ENCODE results near the gene LRRC17.

Gene LRRC17

GRCh38 chr7:102874966-102875365, 37.8 kb upstream of the LRRC17 start:
- Histone ChIP-seq H3K4me3 (ENCODE audit: insufficient read length, low read depth) (no peak overlapping the region), H3K27me3 (ENCODE audit: insufficient read depth, insufficient read length) (no peaks in the 10 kb centered on the region), H3K4me1 (ENCODE audit: insufficient read depth, insufficient read length) (no peaks in the 10 kb centered on the region), H3K9me3 (ENCODE audit: insufficient read depth, low read length) (no peaks in the 10 kb centered on the region), H3K36me3 (ENCODE audit: insufficient read depth, insufficient read length, low read length) (no peaks in the 10 kb centered on the region), H3K9ac (ENCODE audit: insufficient read length, low read depth) (no peak overlapping the region)
- TF ChIP-seq SUZ12 (IDR thresholded peaks at IDR 0.05; ENCODE audit: extremely low read depth, insufficient read depth, insufficient read length) (no peak), ZNF274 (IDR thresholded peaks at IDR 0.05; ENCODE audit: low read depth, low read length) (no peak), YY1 (IDR thresholded peaks at IDR 0.05; ENCODE audit: insufficient read depth, insufficient read length) (no peak)
- DNase-seq (ENCODE audit: low read depth, low spot score) = no peak

- H3K9me3 ChIP-seq (ENCODE audit: insufficient read depth, low read length) = no peaks in the 10 kb centered on the region
- no peaks in the 10 kb centered on the region for H3K36me3 ChIP-seq (ENCODE audit: insufficient read depth, insufficient read length, low read length)
- H3K27me3 ChIP-seq (ENCODE audit: insufficient read depth, insufficient read length) = no peaks in the 10 kb centered on the region
- no peaks in the 10 kb centered on the region for H3K4me1 ChIP-seq (ENCODE audit: insufficient read depth, insufficient read length)
- H3K9ac ChIP-seq (ENCODE audit: insufficient read length, low read depth) = no peak overlapping the region
- TF ChIP-seq ZNF274 (IDR thresholded peaks at IDR 0.05; ENCODE audit: low read depth, low read length) = no peak
- no peak for TF ChIP-seq SUZ12 (IDR thresholded peaks at IDR 0.05; ENCODE audit: extremely low read depth, insufficient read depth, insufficient read length)
- no peak for TF ChIP-seq YY1 (IDR thresholded peaks at IDR 0.05; ENCODE audit: insufficient read depth, insufficient read length)
- peak; percentile 11 for DNase-seq (ENCODE audit: low read depth, low spot score)
- H3K4me3 ChIP-seq (ENCODE audit: insufficient read length, low read depth) = no peak overlapping the region
These were observed 37.0 kb upstream of the LRRC17 start for GRCh38 chr7:102875700-102876295.

GRCh38 chr7:102883098-102883860, 29.5 kb upstream of the LRRC17 start:
- Histone ChIP-seq H3K9me3 (ENCODE audit: insufficient read depth, low read length) (no peaks in the 10 kb centered on the region), H3K4me1 (ENCODE audit: insufficient read depth, insufficient read length) (no peaks in the 10 kb centered on the region), H3K9ac (ENCODE audit: insufficient read length, low read depth) (no peak overlapping the region), H3K4me3 (ENCODE audit: insufficient read length, low read depth) (no peak overlapping the region), H3K27me3 (ENCODE audit: insufficient read depth, insufficient read length) (no peaks in the 10 kb centered on the region), H3K36me3 (ENCODE audit: insufficient read depth, insufficient read length, low read length) (no peaks in the 10 kb centered on the region)
- TF ChIP-seq YY1 (IDR thresholded peaks at IDR 0.05; ENCODE audit: insufficient read depth, insufficient read length) (no peak), ZNF274 (IDR thresholded peaks at IDR 0.05; ENCODE audit: low read depth, low read length) (no peak)
- no peak for DNase-seq (ENCODE audit: low read depth, low spot score)

GRCh38 chr7:102888561-102889233, 24.1 kb upstream of the LRRC17 start:
- no peak overlapping the region for H3K4me3 ChIP-seq (ENCODE audit: insufficient read length, low read depth)
- no peak for DNase-seq (ENCODE audit: low read depth, low spot score)
- no peak for TF ChIP-seq YY1 (IDR thresholded peaks at IDR 0.05; ENCODE audit: insufficient read depth, insufficient read length)
- TF ChIP-seq SUZ12 (IDR thresholded peaks at IDR 0.05; ENCODE audit: extremely low read depth, insufficient read depth, insufficient read length) = no peak
- no peak for TF ChIP-seq ZNF274 (IDR thresholded peaks at IDR 0.05; ENCODE audit: low read depth, low read length)

GRCh38 chr7:102889851-102890250, 22.9 kb upstream of the LRRC17 start:
- no peak overlapping the region for H3K9ac ChIP-seq (ENCODE audit: insufficient read length, low read depth)
- TF ChIP-seq YY1 (IDR thresholded peaks at IDR 0.05; ENCODE audit: insufficient read depth, insufficient read length) (no peak), ZNF274 (IDR thresholded peaks at IDR 0.05; ENCODE audit: low read depth, low read length) (no peak), SUZ12 (IDR thresholded peaks at IDR 0.05; ENCODE audit: extremely low read depth, insufficient read depth, insufficient read length) (no peak)

More at GRCh38 chr7:102888561-102889233, 24.1 kb upstream of the LRRC17 start:
- H3K9me3 ChIP-seq (ENCODE audit: insufficient read depth, low read length) = no peaks in the 10 kb centered on the region
- no peaks in the 10 kb centered on the region for H3K4me1 ChIP-seq (ENCODE audit: insufficient read depth, insufficient read length)
- H3K9ac ChIP-seq (ENCODE audit: insufficient read length, low read depth) = no peak overlapping the region
- H3K27me3 ChIP-seq (ENCODE audit: insufficient read depth, insufficient read length) = no peaks in the 10 kb centered on the region
- no peaks in the 10 kb centered on the region for H3K36me3 ChIP-seq (ENCODE audit: insufficient read depth, insufficient read length, low read length)

GRCh38 chr7:102890292-102890970, 22.4 kb upstream of the LRRC17 start:
- no peaks in the 10 kb centered on the region for H3K27me3 ChIP-seq (ENCODE audit: insufficient read depth, insufficient read length)
- no peak overlapping the region for H3K4me3 ChIP-seq (ENCODE audit: insufficient read length, low read depth)
- no peaks in the 10 kb centered on the region for H3K4me1 ChIP-seq (ENCODE audit: insufficient read depth, insufficient read length)
- DNase-seq (ENCODE audit: low read depth, low spot score) = no peak
- no peaks in the 10 kb centered on the region for H3K9me3 ChIP-seq (ENCODE audit: insufficient read depth, low read length)
- TF ChIP-seq ZNF274 (IDR thresholded peaks at IDR 0.05; ENCODE audit: low read depth, low read length) = no peak
- TF ChIP-seq SUZ12 (IDR thresholded peaks at IDR 0.05; ENCODE audit: extremely low read depth, insufficient read depth, insufficient read length) = no peak
- no peak for TF ChIP-seq YY1 (IDR thresholded peaks at IDR 0.05; ENCODE audit: insufficient read depth, insufficient read length)
- no peak overlapping the region for H3K9ac ChIP-seq (ENCODE audit: insufficient read length, low read depth)
- no peaks in the 10 kb centered on the region for H3K36me3 ChIP-seq (ENCODE audit: insufficient read depth, insufficient read length, low read length)

More at GRCh38 chr7:102889851-102890250, 22.9 kb upstream of the LRRC17 start:
- no peak for DNase-seq (ENCODE audit: low read depth, low spot score)
- H3K9me3 ChIP-seq (ENCODE audit: insufficient read depth, low read length) = no peaks in the 10 kb centered on the region
- H3K4me1 ChIP-seq (ENCODE audit: insufficient read depth, insufficient read length) = no peaks in the 10 kb centered on the region
- no peaks in the 10 kb centered on the region for H3K27me3 ChIP-seq (ENCODE audit: insufficient read depth, insufficient read length)
- H3K4me3 ChIP-seq (ENCODE audit: insufficient read length, low read depth) = no peak overlapping the region
- no peaks in the 10 kb centered on the region for H3K36me3 ChIP-seq (ENCODE audit: insufficient read depth, insufficient read length, low read length)

Data from NT2/D1 (cell line).